HEK293 (cell line): ENCODE measurements around the gene GNB5.

Source experiments
- CTCF ChIA-PET: fragments of 350-600 bp; formaldehyde crosslinking; extraction: SDS; loops from one replicate; lab custom pipeline; 2021; ENCODE audit warnings: antibody characterized with exemption; lab: Yijun Ruan, JAX
- POLR2A ChIA-PET: fragments of 300-600 bp; formaldehyde crosslinking; extraction: SDS; loops from one replicate; lab custom pipeline; 2020; ENCODE audit warnings: antibody characterized with exemption, inconsistent platforms; lab: Yijun Ruan, JAX
- H3K27ac ChIP-seq: fragments of 200-500 bp; sonication (Bioruptor generic); 2 replicates; pipeline ENCODE4 v1.5.1; 2014; ENCODE audit warnings: low read depth, low read length, control low read depth, inconsistent platforms; ENCODE audit errors: extremely low read depth
- H3K36me3 ChIP-seq, 2 experiments: fragments of 200-500 bp in 1 of 2; sonication (Bioruptor generic) in 1 of 2; 1 replicate in 1 of 2; 2 replicates in 1 of 2; pipeline ENCODE4 v1.5.1; 2014 to 2017; ENCODE audit warnings: inconsistent platforms in 2 of 2, low read length in 2 of 2; ENCODE audit not compliant: control insufficient read depth in 2 of 2, insufficient read depth in 1 of 2
- H3K4me1 ChIP-seq: fragments of 200-500 bp; sonication (Bioruptor generic); 2 replicates; pipeline ENCODE4 v1.5.1; 2014; ENCODE audit warnings: mild to moderate bottlenecking, low read length, inconsistent platforms; ENCODE audit not compliant: control insufficient read depth, insufficient read depth
- H3K4me3 ChIP-seq: 2 replicates; pipeline ENCODE4 v1.5.1; 2011; ENCODE audit warnings: low read depth, mild to moderate bottlenecking, control low read depth, low read length, moderate library complexity
- H3K9me3 ChIP-seq: fragments of 200-500 bp; sonication (Bioruptor generic); 2 replicates; pipeline ENCODE4 v1.5.1; 2014; ENCODE audit warnings: low read depth, low read length, inconsistent platforms; ENCODE audit not compliant: control insufficient read depth, insufficient read depth
- GFI1B ChIP-seq: fragments of 450-650 bp; formaldehyde crosslinking; IDR thresholded peaks from 2 replicates; pipeline ENCODE4 v1.5.1; 2016; ENCODE audit warnings: missing biosample characterization, missing genetic modification characterization
- KLF16 ChIP-seq: fragments of 450-650 bp; formaldehyde crosslinking; IDR thresholded peaks from 2 replicates; pipeline ENCODE4 v1.5.1; 2017; ENCODE audit warnings: missing biosample characterization, missing genetic modification characterization
- PRDM2 ChIP-seq: fragments of 450-650 bp; formaldehyde crosslinking; IDR thresholded peaks from 2 replicates; pipeline ENCODE4 v1.5.1; 2016; ENCODE audit warnings: missing biosample characterization, missing genetic modification characterization, borderline replicate concordance
- SCRT1 ChIP-seq: fragments of 450-650 bp; formaldehyde crosslinking; IDR thresholded peaks from 2 replicates; pipeline ENCODE4 v1.5.1; 2016; ENCODE audit warnings: missing biosample characterization, missing genetic modification characterization, borderline replicate concordance
- SP7 ChIP-seq: fragments of 450-650 bp; formaldehyde crosslinking; IDR thresholded peaks from 2 replicates; pipeline ENCODE4 v1.5.1; 2016; ENCODE audit warnings: missing biosample characterization, missing genetic modification characterization
- WT1 ChIP-seq: fragments of 450-650 bp; formaldehyde crosslinking; IDR thresholded peaks from 2 replicates; pipeline ENCODE4 v1.5.1; 2016; ENCODE audit warnings: missing biosample characterization, missing genetic modification characterization
- ZFHX2 ChIP-seq: fragments of 450-650 bp; formaldehyde crosslinking; conservative IDR thresholded peaks from 2 replicates; pipeline ENCODE4 v1.5.1; 2016; ENCODE audit warnings: missing biosample characterization, missing genetic modification characterization
- ZFP69B ChIP-seq: fragments of 450-650 bp; formaldehyde crosslinking; IDR thresholded peaks from 2 replicates; pipeline ENCODE4 v1.5.1; 2016; ENCODE audit warnings: missing biosample characterization, missing genetic modification characterization
- ZNF169 ChIP-seq: fragments of 450-650 bp; formaldehyde crosslinking; IDR thresholded peaks from 2 replicates; pipeline ENCODE4 v1.5.1; 2016; ENCODE audit warnings: missing biosample characterization, missing genetic modification characterization
- ZNF239 ChIP-seq: fragments of 450-650 bp; formaldehyde crosslinking; IDR thresholded peaks from 2 replicates; pipeline ENCODE4 v1.5.1; 2016; ENCODE audit warnings: missing biosample characterization, missing genetic modification characterization
- ZNF335 ChIP-seq: fragments of 450-650 bp; formaldehyde crosslinking; conservative IDR thresholded peaks from 2 replicates; pipeline ENCODE4 v1.5.1; 2016; ENCODE audit warnings: missing biosample characterization, missing genetic modification characterization
- ZNF362 ChIP-seq: fragments of 450-650 bp; formaldehyde crosslinking; IDR thresholded peaks from 2 replicates; pipeline ENCODE4 v1.5.1; 2016; ENCODE audit warnings: missing biosample characterization, missing genetic modification characterization
- ZNF394 ChIP-seq: fragments of 450-650 bp; formaldehyde crosslinking; IDR thresholded peaks from 2 replicates; pipeline ENCODE4 v1.5.1; 2016; ENCODE audit warnings: missing biosample characterization, missing genetic modification characterization, mild to moderate bottlenecking, moderate library complexity, borderline replicate concordance
- ZNF426 ChIP-seq: fragments of 450-650 bp; formaldehyde crosslinking; IDR thresholded peaks from 2 replicates; pipeline ENCODE4 v1.5.1; 2017; ENCODE audit warnings: missing biosample characterization, missing genetic modification characterization, mild to moderate bottlenecking, inconsistent platforms, moderate library complexity
- ZNF558 ChIP-seq: fragments of 450-650 bp; formaldehyde crosslinking; IDR thresholded peaks from 2 replicates; pipeline ENCODE4 v1.5.1; 2016; ENCODE audit warnings: missing biosample characterization, missing genetic modification characterization
- ZNF561 ChIP-seq: fragments of 450-650 bp; IDR thresholded peaks from 2 replicates; pipeline ENCODE4 v1.5.1; 2018; ENCODE audit warnings: missing biosample characterization, missing genetic modification characterization, borderline replicate concordance
- ZNF571 ChIP-seq: fragments of 450-650 bp; formaldehyde crosslinking; IDR thresholded peaks from 2 replicates; pipeline ENCODE4 v1.5.0; 2017; ENCODE audit warnings: missing biosample characterization, missing genetic modification characterization
- ZNF600 ChIP-seq: fragments of 450-650 bp; formaldehyde crosslinking; IDR thresholded peaks from 2 replicates; pipeline ENCODE4 v1.5.1; 2016; ENCODE audit warnings: missing biosample characterization, missing genetic modification characterization
- ZNF623 ChIP-seq: fragments of 450-650 bp; formaldehyde crosslinking; IDR thresholded peaks from 2 replicates; pipeline ENCODE4 v1.5.1; 2016; ENCODE audit warnings: missing biosample characterization, missing genetic modification characterization
- ZNF707 ChIP-seq: fragments of 450-650 bp; formaldehyde crosslinking; IDR thresholded peaks from 2 replicates; pipeline ENCODE4 v1.5.1; 2016; ENCODE audit warnings: missing biosample characterization, missing genetic modification characterization
- ZNF776 ChIP-seq: fragments of 450-650 bp; formaldehyde crosslinking; IDR thresholded peaks from 2 replicates; pipeline ENCODE4 v1.5.0; 2017; ENCODE audit warnings: missing biosample characterization, missing genetic modification characterization, borderline replicate concordance
- ZNF830 ChIP-seq: fragments of 450-650 bp; IDR thresholded peaks from 2 replicates; pipeline ENCODE4 v1.5.0; 2018; ENCODE audit warnings: missing biosample characterization, missing genetic modification characterization, low read depth, mild to moderate bottlenecking, moderate library complexity
- ZSCAN30 ChIP-seq: fragments of 450-650 bp; IDR thresholded peaks from 2 replicates; pipeline ENCODE4 v1.5.1; 2018; ENCODE audit warnings: missing biosample characterization, mild to moderate bottlenecking, missing genetic modification characterization, moderate library complexity

The GNB5 gene

GRCh38 chr15:52109559-52110451, 81.4 kb downstream of the GNB5 start (continued):
- TF ChIP-seq ZNF335 (tag by site-specific recombination) (no peak), ZNF600 (tag by site-specific recombination) (no peak)

GRCh38 chr15:52107238-52107637, 84.0 kb downstream of the GNB5 start:
- no peaks in the 10 kb centered on the region for H3K36me3 ChIP-seq
- ChIA-PET CTCF (no interaction called here), POLR2A (interaction anchor here (0.5 kb wide), 1 partner anchor 45 kb away, joined by 4 read pairs; no protein-coding TSS in a partner anchor)
- no peaks in the 10 kb centered on the region for H3K9me3 ChIP-seq
- 0 out of 2 replicates have a peak, but pooled peaks cover 2% of the 10 kb centered on the region for H3K4me1 ChIP-seq
- no peak overlapping the region for H3K4me3 ChIP-seq
- no peak for TF ChIP-seq ZSCAN30 (tag by site-specific recombination)
- no peak for TF ChIP-seq ZNF426 (tag by site-specific recombination)
- TF ChIP-seq ZNF571 (tag by site-specific recombination): no peak
- no peak for TF ChIP-seq ZNF558 (tag by site-specific recombination)
- TF ChIP-seq KLF16 (tag by site-specific recombination): no peak
- TF ChIP-seq ZNF362 (tag by site-specific recombination): no peak
- TF ChIP-seq ZNF169: no peak
- no peak for TF ChIP-seq ZNF830
- TF ChIP-seq SCRT1: no peak
- H3K27ac ChIP-seq: no peak overlapping the region

- CTCF ChIA-PET: no interaction called here
- no peaks in the 10 kb centered on the region for H3K9me3 ChIP-seq
These were observed 84.6 kb downstream of the GNB5 start for GRCh38 chr15:52106641-52107040.

More at GRCh38 chr15:52106641-52107040, 84.6 kb downstream of the GNB5 start:
- no peak for TF ChIP-seq GFI1B (tag by site-specific recombination)
- TF ChIP-seq ZNF362 (tag by site-specific recombination): no peak
- TF ChIP-seq ZNF561 (tag by site-specific recombination): no peak
- TF ChIP-seq ZFP69B (tag by site-specific recombination): no peak
- TF ChIP-seq ZNF707 (tag by site-specific recombination): no peak
- TF ChIP-seq ZNF776 (tag by site-specific recombination): no peak
- TF ChIP-seq ZNF394 (tag by site-specific recombination): no peak
- TF ChIP-seq WT1: no peak
- TF ChIP-seq ZFHX2 (tag by site-specific recombination): no peak
- no peak for TF ChIP-seq ZNF239
- no peak for TF ChIP-seq ZNF623 (tag by site-specific recombination)
- TF ChIP-seq PRDM2 (tag by site-specific recombination): no peak
- TF ChIP-seq SP7 (tag by site-specific recombination): no peak
- POLR2A ChIA-PET: interaction anchor here (0.5 kb wide), 1 partner anchor 46 kb away, joined by 4 read pairs; no protein-coding TSS in a partner anchor
- 0 out of 2 replicates have a peak, but pooled peaks cover 2% of the 10 kb centered on the region for H3K4me1 ChIP-seq
- no peaks in the 10 kb centered on the region for H3K36me3 ChIP-seq
- H3K4me3 ChIP-seq: no peak overlapping the region
- H3K27ac ChIP-seq: no peak overlapping the region
